PC-3 (cell line): ENCODE results near the gene EPHA2. TPM values are rescaled to one million over a fixed set of nuclear protein-coding genes. Genes with fewer than 3 reads are reported as not detected.

Source experiments
- ATAC-seq: fragments of 200-7000 bp; cut with Tn5 transposase; 2 replicates; pipeline ENCODE4 v1.9.1; 2020; ENCODE audit warnings: mild to moderate bottlenecking, moderate library complexity
- BruUV-seq: library from RNA; stranded (reverse); fragments of 400-500 nt; replicated peaks from 2 replicates; lab custom pipeline; 2021; lab: Mats Ljungman, UMichigan
- CTCF ChIA-PET: fragments of 300-600 bp; sonication (Branson Sonifier 250); formaldehyde crosslinking; loops from one replicate; lab custom pipeline; 2022; ENCODE audit warnings: antibody characterized with exemption; lab: Charles Lee
- POLR2A ChIA-PET: fragments of 300-600 bp; sonication (Branson Sonifier 250); formaldehyde crosslinking; loops from one replicate; lab custom pipeline; 2022; ENCODE audit warnings: antibody characterized with exemption; ENCODE audit not compliant: unreplicated experiment; lab: Charles Lee
- DNase-seq: peaks from one replicate; pipeline ENCODE4 v3.0.0-alpha.2; 2015
- H2AFZ ChIP-seq: fragments of 300-600 bp; sonication (generic); 2 replicates; pipeline ENCODE4 v1.6.0; 2016; ENCODE audit warnings: antibody characterized with exemption, low read length
- H3F3A ChIP-seq: fragments of 300-600 bp; sonication (generic); one replicate; pipeline ENCODE4 v1.6.0; 2017; ENCODE audit warnings: antibody characterized with exemption, low read length, control low read depth, mild to moderate bottlenecking; ENCODE audit not compliant: unreplicated experiment
- H3K27ac ChIP-seq: fragments of 300-600 bp; sonication (generic); 2 replicates; pipeline ENCODE4 v1.5.1; 2016; ENCODE audit warnings: mild to moderate bottlenecking, low read length
- H3K27me3 ChIP-seq: fragments of 300-600 bp; sonication (generic); 2 replicates; pipeline ENCODE4 v1.6.1; 2016; ENCODE audit warnings: low read length, mixed read lengths
- H3K36me3 ChIP-seq: fragments of 300-600 bp; sonication (generic); 2 replicates; pipeline ENCODE4 v1.6.1; 2016; ENCODE audit warnings: low read depth, mixed run types, low read length, mixed read lengths
- H3K4me1 ChIP-seq: fragments of 300-600 bp; sonication (generic); 2 replicates; pipeline ENCODE4 v1.5.1; 2016; ENCODE audit warnings: low read length; ENCODE audit not compliant: insufficient read depth
- H3K4me2 ChIP-seq: fragments of 300-600 bp; sonication (generic); 2 replicates; pipeline ENCODE4 v1.6.0; 2016; ENCODE audit warnings: low read length
- H3K4me3 ChIP-seq: fragments of 300-600 bp; sonication (generic); 2 replicates; pipeline ENCODE4 v1.5.1; 2016; ENCODE audit warnings: mild to moderate bottlenecking, low read length, mixed read lengths
- H3K79me2 ChIP-seq: fragments of 300-600 bp; sonication (generic); 2 replicates; pipeline ENCODE4 v1.6.1; 2017; ENCODE audit warnings: low read length, mixed read lengths
- H3K9ac ChIP-seq: fragments of 300-600 bp; sonication (generic); 2 replicates; pipeline ENCODE4 v1.6.0; 2016; ENCODE audit warnings: mild to moderate bottlenecking, low read length
- H3K9me2 ChIP-seq: fragments of 300-600 bp; sonication (generic); replicated peaks from 2 replicates; pipeline ENCODE4 v1.6.1; 2016; ENCODE audit warnings: mixed run types, low read length, mixed read lengths
- H3K9me3 ChIP-seq: fragments of 300-600 bp; sonication (generic); 2 replicates; pipeline ENCODE4 v1.6.1; 2016; ENCODE audit warnings: low read length, mixed read lengths
- H4K20me1 ChIP-seq: fragments of 300-600 bp; sonication (generic); 2 replicates; pipeline ENCODE4 v1.6.1; 2016; ENCODE audit warnings: low read length, mixed read lengths
- CTCF ChIP-seq: fragments of 300-600 bp; sonication (generic); conservative IDR thresholded peaks from 2 replicates; pipeline ENCODE4 v1.5.1; 2017; ENCODE audit warnings: antibody characterized with exemption, low read depth, mild to moderate bottlenecking, low read length
- EZH2 ChIP-seq: fragments of 300-600 bp; sonication (generic); IDR thresholded peaks from one replicate; pipeline ENCODE4 v1.6.1; 2017; ENCODE audit warnings: antibody characterized with exemption, mild to moderate bottlenecking, low read length; ENCODE audit not compliant: unreplicated experiment
- EZH2phosphoT487 ChIP-seq: fragments of 300-600 bp; sonication (generic); IDR thresholded peaks from 2 replicates; pipeline ENCODE4 v1.6.1; 2018; ENCODE audit warnings: mild to moderate bottlenecking, antibody characterized with exemption, low read length, borderline replicate concordance
- intact Hi-C: fragments of 100-400 bp; cut with micrococcal nuclease; formaldehyde crosslinking; loops from 2 replicates; pipeline ENCODE4 v1.9.0; 2023
- total RNA-seq: library from RNA; depleted of rRNA; stranded (reverse); fragments of >200 nt; gene quantifications from 2 replicates; pipeline ENCODE4 v1.2.3, GENCODE V29; 2014

EPHA2 gene
- total RNA-seq, 1 experiment from 2014 or later, result 459 TPM

GRCh38 chr1:16091296-16091695, 64.6 kb downstream of the EPHA2 start:
- Histone ChIP-seq H3K9me2 (no peaks in the 10 kb centered on the region), H3K79me2 (no peaks in the 10 kb centered on the region), H3K27me3 (no peaks in the 10 kb centered on the region), H3K4me3 (no peak overlapping the region), H2AFZ (no peak overlapping the region), H3K9ac (no peak overlapping the region), H3K4me1 (peaks cover 20% of the 10 kb centered on the region), H3K27ac (no peak overlapping the region), H3K9me3 (no peaks in the 10 kb centered on the region), H3K4me2 (no peak overlapping the region), H3F3A (no peaks in the 10 kb centered on the region), H3K36me3 (no peaks in the 10 kb centered on the region), H4K20me1 (no peaks in the 10 kb centered on the region)
- POLR2A ChIA-PET, result interaction anchor here (0.6 to 0.7 kb wide), 2 partner anchors 36 to 73 kb away, joined by 3 to 5 read pairs; no protein-coding TSS in a partner anchor
- DNase-seq (peak; percentile 64), ATAC-seq (peak; percentile 39; the same call in 1 of the 2 replicates)
- intact Hi-C loops, result no loop called here
- no TSS peak for BruUV-seq
- TF ChIP-seq EZH2phosphoT487 (no peak), CTCF (no peak), EZH2 (no peak)
- CTCF ChIA-PET, result no interaction called here

GRCh38 chr1:16090076-16090826, 65.6 kb downstream of the EPHA2 start:
- CTCF ChIA-PET, result no interaction called here
- no peak overlapping the region for H3K9ac ChIP-seq
- DNase-seq (no peak), ATAC-seq (no peak)
- intact Hi-C loops, result no loop called here
- H3K9me2 ChIP-seq, result no peaks in the 10 kb centered on the region
- H4K20me1 ChIP-seq, result no peaks in the 10 kb centered on the region
- no peak overlapping the region for H2AFZ ChIP-seq
- no peaks in the 10 kb centered on the region for H3K36me3 ChIP-seq
- BruUV-seq, result no TSS peak
- peaks cover 20% of the 10 kb centered on the region for H3K4me1 ChIP-seq
- H3K79me2 ChIP-seq, result no peaks in the 10 kb centered on the region
- H3F3A ChIP-seq, result no peaks in the 10 kb centered on the region
- no peak overlapping the region for H3K4me3 ChIP-seq
- no peaks in the 10 kb centered on the region for H3K27me3 ChIP-seq
- POLR2A ChIA-PET, result no interaction called here
- H3K4me2 ChIP-seq, result no peak overlapping the region
- H3K27ac ChIP-seq, result no peak overlapping the region
- TF ChIP-seq EZH2, result no peak
- no peak for TF ChIP-seq EZH2phosphoT487
- TF ChIP-seq CTCF, result no peak
- H3K9me3 ChIP-seq, result no peaks in the 10 kb centered on the region

GRCh38 chr1:16088996-16089395, 66.9 kb downstream of the EPHA2 start:
- H3K4me3 ChIP-seq, result no peak overlapping the region
- no peaks in the 10 kb centered on the region for H4K20me1 ChIP-seq
- no peaks in the 10 kb centered on the region for H3K27me3 ChIP-seq
- no peak overlapping the region for H3K4me2 ChIP-seq
- no peak for TF ChIP-seq EZH2
- TF ChIP-seq CTCF, result no peak
- TF ChIP-seq EZH2phosphoT487, result no peak
- ChIA-PET POLR2A (no interaction called here), CTCF (interaction anchor here (0.5 kb wide), 1 partner anchor 101 kb away, joined by 6 read pairs; no protein-coding TSS in a partner anchor)
- H3K79me2 ChIP-seq, result no peaks in the 10 kb centered on the region
- DNase-seq (peak; percentile 82), ATAC-seq (peak; percentile 90)
- peaks cover 20% of the 10 kb centered on the region for H3K4me1 ChIP-seq
- no peaks in the 10 kb centered on the region for H3K9me2 ChIP-seq
- H3F3A ChIP-seq, result no peaks in the 10 kb centered on the region
- BruUV-seq, result no TSS peak
- H3K9ac ChIP-seq, result no peak overlapping the region
- intact Hi-C loops, result no loop called here
- no peaks in the 10 kb centered on the region for H3K36me3 ChIP-seq
- no peaks in the 10 kb centered on the region for H3K9me3 ChIP-seq
- H2AFZ ChIP-seq, result no peak overlapping the region
- H3K27ac ChIP-seq, result peak overlapping the region; percentile 31
